GM12878 (cell line): ENCODE results near the gene NGDN. TPM values are rescaled to one million over a fixed set of nuclear protein-coding genes. Genes with fewer than 3 reads are reported as not detected.

Source experiments
- ATAC-seq: fragments of 200-7000 bp; cut with Tn5 transposase; 3 replicates; pipeline ENCODE4 v1.9.1; 2020; ENCODE audit warnings: mild to moderate bottlenecking, moderate library complexity
- BruUV-seq: library from RNA; stranded (reverse); fragments of 400-500 nt; replicated peaks from 2 replicates; lab custom pipeline; 2021; lab: Mats Ljungman, UMichigan
- CTCF ChIA-PET: fragments of 300-600 bp; sonication (Branson Sonifier 250); formaldehyde crosslinking; extraction: SDS; loops from one replicate; lab custom pipeline; 2021; ENCODE audit warnings: inconsistent platforms; lab: Yijun Ruan, JAX
- POLR2A ChIA-PET: fragments of 350-600 bp; formaldehyde crosslinking; extraction: SDS; loops from one replicate; lab custom pipeline; 2021; ENCODE audit warnings: inconsistent platforms; lab: Charles Lee
- RAD21 ChIA-PET: fragments of 300-600 bp; sonication (Branson Sonifier 250); formaldehyde crosslinking; loops from one replicate; lab custom pipeline; 2023; ENCODE audit warnings: antibody characterized with exemption; ENCODE audit not compliant: unreplicated experiment; lab: Charles Lee
- SMC1A ChIA-PET: fragments of 300-600 bp; sonication (Branson Sonifier 250); formaldehyde crosslinking; loops from one replicate; lab custom pipeline; 2023; ENCODE audit not compliant: unreplicated experiment, uncharacterized antibody; lab: Charles Lee
- DNase-seq: peaks from one replicate; pipeline ENCODE4 v3.0.0-alpha.2; 2011; ENCODE audit warnings: low read depth, low spot score
- FAIRE-seq: peaks from 3 replicates; lab custom pipeline; 2011; peaks lifted over from hg19 to GRCh38; lab: Jason Lieb, UNC
- H2AFZ ChIP-seq: 2 replicates; pipeline ENCODE4 v1.6.0; 2011; ENCODE audit warnings: low read depth, low read length, control low read depth; ENCODE audit not compliant: control insufficient read depth
- H3K27ac ChIP-seq: 2 replicates; pipeline ENCODE4 v1.5.1; 2011; ENCODE audit warnings: control low read depth; ENCODE audit not compliant: control insufficient read depth, insufficient read depth
- H3K27me3 ChIP-seq, 2 experiments: replicated peaks in 1 of 2; 2 replicates each; pipeline versions ENCODE4 v1.6.0 to v1.6.1; 2011; ENCODE audit warnings: low read length in 1 of 2; ENCODE audit not compliant: control insufficient read depth in 2 of 2, insufficient read depth in 2 of 2
- H3K36me3 ChIP-seq, 2 experiments: 2 replicates each; pipeline ENCODE4 v1.5.1; 2011; ENCODE audit warnings: low read length in 1 of 2; ENCODE audit not compliant: control insufficient read depth in 2 of 2, insufficient read depth in 2 of 2
- H3K4me1 ChIP-seq: 2 replicates; pipeline ENCODE4 v1.6.1; 2011; ENCODE audit warnings: mild to moderate bottlenecking, low read length, moderate library complexity, mixed read lengths; ENCODE audit not compliant: control insufficient read depth, insufficient read depth
- H3K4me2 ChIP-seq: 2 replicates; pipeline ENCODE4 v1.6.0; 2011; ENCODE audit warnings: control low read depth; ENCODE audit not compliant: control insufficient read depth, insufficient read depth
- H3K4me3 ChIP-seq: fragments of 200-600 bp; sonication (generic); 2 replicates; pipeline ENCODE4 v1.5.1; 2016
- H3K79me2 ChIP-seq: 2 replicates; pipeline ENCODE4 v1.6.0; 2011; ENCODE audit warnings: low read length; ENCODE audit not compliant: control insufficient read depth, insufficient read depth
- H3K9ac ChIP-seq: 2 replicates; pipeline ENCODE4 v1.8.0; 2011; ENCODE audit warnings: low read length, control low read depth, mixed read lengths; ENCODE audit not compliant: control insufficient read depth, insufficient read depth
- H3K9me3 ChIP-seq: replicated peaks from 3 replicates; pipeline ENCODE4 v1.5.1; 2011; ENCODE audit warnings: mild to moderate bottlenecking, low read length; ENCODE audit not compliant: control insufficient read depth, insufficient read depth
- H4K20me1 ChIP-seq: 2 replicates; pipeline ENCODE4 v1.6.0; 2011; ENCODE audit not compliant: control insufficient read depth, insufficient read depth
- CREB1 ChIP-seq: IDR thresholded peaks from 2 replicates; pipeline ENCODE4 v1.6.1; 2012; ENCODE audit warnings: low read depth, mild to moderate bottlenecking, inconsistent platforms
- EZH2 ChIP-seq: IDR thresholded peaks from 2 replicates; pipeline ENCODE4 v1.6.1; 2012; ENCODE audit warnings: low read depth, mild to moderate bottlenecking, control low read depth, inconsistent platforms, low read length, borderline replicate concordance; ENCODE audit not compliant: control insufficient read depth
- HSF1 ChIP-seq: fragments of 150-350 bp; IDR thresholded peaks from 2 replicates; pipeline ENCODE4 v1.6.1; 2014; ENCODE audit warnings: mild to moderate bottlenecking, low read depth, low read length
- IKZF1 ChIP-seq: fragments of 450-650 bp; conservative IDR thresholded peaks from 2 replicates; pipeline ENCODE4 v1.6.1; 2017; ENCODE audit warnings: antibody characterized with exemption, mild to moderate bottlenecking
- WGBS: methylation state at CpG from one replicate; pipeline ENCODE4 v1.1.6; 2016; ENCODE audit warnings: low lambda C conversion rate; ENCODE audit not compliant: insufficient replicate concordance, insufficient coverage; ENCODE audit errors: missing lambda C conversion rate; 5-methylcytosine and 5-hydroxymethylcytosine counted together
- in situ Hi-C: fragments of 300-500 bp; cut with MboI; formaldehyde crosslinking; loops from 9 replicates; pipeline ENCODE4 v1.14.3; 2018; ENCODE audit warnings: mixed read lengths
- intact Hi-C: fragments of 100-400 bp; cut with micrococcal nuclease; formaldehyde crosslinking; loops from one replicate; pipeline ENCODE4 v1.14.2; 2022; ENCODE audit not compliant: unreplicated experiment
- polyA plus RNA-seq, 11 experiments: library from polyadenylated mRNA; depleted of rRNA in 4 of 11; unstranded in 6 of 11; stranded (reverse) in 5 of 11; fragments of >200 nt; fragmentation: Nextera tagmentation in 4 of 11; fragmentation: Illumina TruSeq in 1 of 11; extraction: Ambion mirVana in 4 of 11; extraction: Trizol in 1 of 11; gene quantifications; 1 replicate in 1 of 11; 2 replicates in 10 of 11; pipeline versions ENCODE4 v1.2.1 to v1.2.3, GENCODE V29; 2011 to 2016; ENCODE audit warnings: inconsistent platforms in 2 of 11, missing spikeins in 2 of 11, low read depth in 1 of 11
- total RNA-seq, 4 experiments: library from RNA; depleted of rRNA in 3 of 4; stranded (reverse); fragments of >200 nt in 3 of 4; fragmentation: Illumina TruSeq in 1 of 4; extraction: Trizol in 1 of 4; gene quantifications; 2 replicates each; pipeline versions ENCODE4 v1.2.1 to v1.2.3, GENCODE V29; 2013 to 2021

NGDN gene
- total and polyA plus RNA-seq, 10 of the 15 experiments (the other 5 are each of a cell fraction or from before 2014, with no cell fraction given) = 40.4 to 163 (median 71.4) TPM

- TF ChIP-seq HSF1 = no peak
- no peak for TF ChIP-seq CREB1
- no peak for TF ChIP-seq EZH2
Observed at GRCh38 chr14:23442721-23443356, 26.7 kb upstream of the NGDN start (continued).

GRCh38 chr14:23443411-23443812 is 26.1 kb upstream of the NGDN start:
- ATAC-seq = no peak
- no peak for FAIRE-seq
- CTCF ChIA-PET = no interaction called here
- RAD21 ChIA-PET = no interaction called here
- no TSS peak for BruUV-seq
- SMC1A ChIA-PET = no interaction called here
- H3K4me2 ChIP-seq = no peak overlapping the region
- intact Hi-C loops (no loop called here), in situ Hi-C loops (no loop called here)
- POLR2A ChIA-PET = no interaction called here
- H3K4me3 ChIP-seq = no peak overlapping the region
- 27% methylated on average over 11 of the region's 11 CpGs for WGBS
- DNase-seq = no peak
- H3K27ac ChIP-seq = no peak overlapping the region
- no peak overlapping the region for H2AFZ ChIP-seq
- peaks cover 15% of the 10 kb centered on the region for H3K4me1 ChIP-seq
- H3K36me3 ChIP-seq = no peaks in the 10 kb centered on the region
- TF ChIP-seq IKZF1 = no peak
- H3K9ac ChIP-seq = no peak overlapping the region
- no peaks in the 10 kb centered on the region for H3K79me2 ChIP-seq
- H4K20me1 ChIP-seq = no peaks in the 10 kb centered on the region
- no peaks in the 10 kb centered on the region; a peak in 2 of 4 replicates for H3K27me3 ChIP-seq
- H3K9me3 ChIP-seq = no peaks in the 10 kb centered on the region; the same call in 2 of the 3 replicates
